COLO668 (cell line): ENCODE measurements around the gene ZNF680.
"Not testable (repeated sequence)": the region's sequence is repeated elsewhere in the genome, so short reads cannot be mapped to it uniquely, and the experiment has no call there.

Experiments used
- DNase-seq: peaks from one replicate; lab custom pipeline; 2025; ENCODE audit not compliant: unreplicated experiment; lab: John Stamatoyannopoulos, UW

The ZNF680 gene

DNA sequence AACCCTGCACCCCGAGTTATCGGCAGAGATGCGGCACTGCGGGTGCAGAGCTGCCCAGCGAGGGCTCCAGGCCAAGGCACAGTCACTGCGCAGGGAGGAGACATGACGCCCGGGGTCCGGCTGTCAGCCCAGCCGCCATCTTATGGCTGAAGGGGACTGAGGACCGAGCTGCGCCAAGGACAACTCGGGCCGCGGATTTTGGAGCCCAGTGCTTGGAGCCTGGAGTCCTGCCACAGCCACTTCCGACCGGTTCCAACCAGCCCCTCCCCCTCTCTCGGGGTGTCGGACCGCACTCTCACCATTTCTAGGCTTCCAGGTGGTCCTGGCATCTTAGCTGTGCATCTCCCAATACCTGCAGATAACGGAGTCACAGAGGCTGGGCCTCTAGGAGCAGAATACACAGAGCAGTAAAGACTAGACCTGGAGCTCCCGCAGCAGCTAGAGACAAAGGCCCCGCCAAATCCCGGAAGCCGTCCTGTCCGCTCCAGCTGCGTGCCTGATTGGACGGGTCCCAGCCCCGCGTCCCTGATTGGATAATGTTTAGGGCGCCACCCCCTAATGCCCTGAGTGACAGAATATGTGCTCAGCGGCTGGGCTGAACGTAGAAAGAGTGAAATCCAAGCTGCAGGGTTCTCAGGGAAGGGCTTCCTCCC is at the start of gene ZNF680:
ZNF680 (minus strand) TSS at position 446 of the 653 bp plus-strand sequence; CDS start at position 329, 117 bp downstream.
- peak; percentile 93 for DNase-seq

DNA sequence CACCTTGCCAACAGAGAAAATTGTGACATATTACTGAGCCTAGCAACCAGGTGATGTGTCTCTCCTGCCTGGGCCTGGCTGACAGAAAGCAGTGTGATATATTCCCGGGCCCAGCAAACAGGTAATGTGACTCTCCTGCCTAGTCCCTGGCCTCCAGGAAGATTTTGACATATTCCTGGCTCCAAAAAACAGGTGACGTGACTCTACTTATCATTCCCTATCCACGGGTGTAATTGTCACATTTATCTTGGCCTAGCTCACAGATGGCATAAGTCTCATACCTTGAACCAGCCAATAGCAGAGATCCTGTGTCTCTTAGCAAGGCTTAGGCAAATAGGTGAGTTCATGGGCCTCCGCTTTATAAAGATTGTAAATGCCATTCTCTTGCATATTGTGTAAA is 49.6 kb upstream of the ZNF680 start:
- DNase-seq, result no peak

GRCh38 chr7:64611717-64612116 is 48.8 kb upstream of the ZNF680 start:
- no peak for DNase-seq

DNA sequence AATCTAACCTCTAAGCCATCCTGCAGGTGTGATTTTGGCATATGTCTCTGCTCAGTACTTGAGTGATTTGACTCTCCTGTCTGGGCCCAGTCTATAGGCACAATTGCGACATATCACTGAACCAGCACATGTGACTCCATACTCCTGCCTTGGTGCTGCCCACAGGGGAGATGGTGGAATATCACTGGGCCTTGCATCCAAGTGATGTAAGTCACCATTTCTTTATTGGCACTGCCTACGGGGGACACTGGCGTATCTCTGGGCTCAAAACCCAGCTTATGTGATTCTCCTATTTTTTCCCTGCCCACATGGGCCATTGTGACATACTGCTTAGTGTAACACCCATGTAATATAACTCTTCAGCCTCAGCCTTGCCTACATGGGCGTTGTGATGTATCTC is 48.1 kb upstream of the ZNF680 start:
- DNase-seq, result no peak

DNA sequence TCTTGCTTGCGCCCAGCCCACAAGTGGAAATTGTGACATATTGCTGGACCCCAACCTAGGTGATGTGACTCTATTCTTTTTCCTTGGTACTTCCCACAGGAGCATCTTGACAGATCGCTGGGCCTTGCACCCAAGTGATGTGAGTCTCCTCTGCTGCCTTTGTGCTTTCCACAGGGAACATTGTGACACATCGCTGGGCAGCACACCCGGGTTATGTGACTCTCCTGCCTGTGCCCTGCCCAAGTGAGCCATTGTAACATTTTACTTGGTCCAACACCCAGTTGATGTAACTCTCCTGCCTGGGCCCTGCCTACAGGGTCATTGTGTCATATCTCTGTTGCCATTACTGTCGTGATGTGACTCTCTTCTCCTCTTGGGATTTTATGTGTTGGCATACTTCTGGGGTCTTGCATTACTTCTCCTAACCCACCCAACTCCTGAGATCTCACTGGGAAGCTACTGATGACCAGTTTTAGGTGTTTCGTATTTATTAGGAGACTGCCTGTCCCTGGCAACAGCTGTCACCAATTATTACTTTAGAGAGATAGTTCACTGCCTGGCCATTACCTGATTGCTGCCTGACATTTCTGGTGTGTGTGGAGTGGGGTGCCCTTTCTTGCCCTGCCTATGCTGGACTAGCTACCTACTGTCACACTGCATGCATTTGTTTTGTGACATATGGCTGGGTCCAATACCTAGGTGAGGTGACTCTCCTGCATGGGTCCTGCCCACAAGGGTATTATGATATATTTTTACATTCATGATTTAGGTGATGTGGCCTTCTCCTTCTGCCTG is 45.4 kb upstream of the ZNF680 start:
- no peak for DNase-seq

GRCh38 chr7:64606385-64606784 is 43.5 kb upstream of the ZNF680 start:
- DNase-seq, result no peak

GRCh38 chr7:64603271-64603670 is 40.4 kb upstream of the ZNF680 start:
- DNase-seq, result no peak

GRCh38 chr7:64602518-64602917 is 39.6 kb upstream of the ZNF680 start:
- no peak for DNase-seq

DNA sequence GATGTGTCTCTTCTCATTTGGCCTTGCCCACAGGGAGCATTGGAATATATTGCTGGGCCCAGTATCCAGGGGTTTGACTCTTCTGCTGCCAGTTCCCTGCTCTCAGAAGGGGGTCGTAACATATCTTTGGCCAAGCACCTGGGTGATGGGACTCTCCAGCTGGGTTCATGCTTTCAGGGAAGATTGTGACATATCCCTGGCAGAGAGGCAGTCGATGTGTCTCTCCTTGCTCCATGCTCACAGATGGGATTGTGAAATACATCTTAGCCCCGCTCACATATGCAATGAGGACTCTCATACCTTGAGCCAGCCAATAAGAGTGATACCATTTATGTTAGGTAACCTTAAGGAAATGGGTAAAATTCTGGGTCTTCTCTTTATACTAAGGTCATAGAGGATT is 39.2 kb upstream of the ZNF680 start:
- no peak for DNase-seq

DNA sequence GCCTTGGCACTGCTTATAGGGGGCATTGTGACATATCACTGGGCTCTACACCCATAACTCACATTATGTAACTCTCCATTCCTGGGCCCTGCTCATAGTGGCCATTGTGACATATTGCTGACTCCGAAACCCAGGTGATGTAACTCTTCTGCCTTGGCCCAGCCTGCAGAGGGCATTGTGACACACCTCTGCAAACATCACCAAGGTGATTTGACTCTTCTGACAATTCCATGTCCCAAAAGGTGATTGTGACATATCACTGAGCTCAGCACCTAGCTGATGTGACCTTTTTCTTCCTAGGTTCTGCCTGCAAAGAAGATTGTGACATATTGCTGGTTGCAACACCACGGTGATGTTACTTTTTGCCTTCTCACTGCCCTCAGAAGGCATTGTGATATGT is 36.5 kb upstream of the ZNF680 start:
- no peak for DNase-seq

DNA sequence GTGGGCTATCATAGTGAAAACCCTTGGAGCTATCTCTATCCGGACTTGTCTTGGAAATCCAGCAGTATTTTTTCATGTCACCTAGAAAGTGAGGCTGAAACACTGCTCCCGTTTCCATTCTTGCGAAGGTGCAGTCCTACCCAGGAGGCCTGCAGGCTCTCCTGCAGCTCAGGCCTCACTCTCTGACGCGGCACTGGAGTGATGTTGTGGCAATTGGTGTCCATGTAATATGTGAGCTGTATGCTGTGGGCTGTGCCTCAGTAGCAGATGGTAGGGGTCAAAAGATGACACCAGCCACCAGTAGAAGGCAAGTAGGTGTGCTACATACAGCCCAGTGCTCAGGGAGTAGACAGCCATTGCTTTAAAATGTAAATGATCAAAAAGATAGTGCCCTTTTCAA is 28.1 kb upstream of the ZNF680 start:
- DNase-seq, result no peak

GRCh38 chr7:64581926-64582894 is 19.3 kb upstream of the ZNF680 start:
- no peak for DNase-seq

DNA sequence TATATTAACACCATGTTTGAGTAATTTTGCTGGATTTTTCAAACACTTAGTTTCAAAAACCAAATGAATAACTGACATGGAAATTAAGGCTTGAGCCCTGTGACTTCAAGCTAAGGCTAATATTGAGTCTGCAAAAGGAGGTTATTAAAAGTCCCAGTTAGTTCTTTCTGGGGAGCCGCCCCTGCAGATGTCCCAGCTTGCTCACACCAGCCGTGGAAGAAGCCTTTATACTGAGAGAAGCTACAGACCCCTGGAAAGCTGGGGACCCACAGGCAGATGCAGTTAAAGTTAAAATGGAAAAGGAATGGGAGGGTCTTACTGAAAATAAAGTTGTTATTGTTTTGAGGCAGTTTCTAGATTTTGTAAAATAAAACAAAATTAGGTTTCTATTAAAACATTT is 18.5 kb upstream of the ZNF680 start:
- no peak for DNase-seq

DNA sequence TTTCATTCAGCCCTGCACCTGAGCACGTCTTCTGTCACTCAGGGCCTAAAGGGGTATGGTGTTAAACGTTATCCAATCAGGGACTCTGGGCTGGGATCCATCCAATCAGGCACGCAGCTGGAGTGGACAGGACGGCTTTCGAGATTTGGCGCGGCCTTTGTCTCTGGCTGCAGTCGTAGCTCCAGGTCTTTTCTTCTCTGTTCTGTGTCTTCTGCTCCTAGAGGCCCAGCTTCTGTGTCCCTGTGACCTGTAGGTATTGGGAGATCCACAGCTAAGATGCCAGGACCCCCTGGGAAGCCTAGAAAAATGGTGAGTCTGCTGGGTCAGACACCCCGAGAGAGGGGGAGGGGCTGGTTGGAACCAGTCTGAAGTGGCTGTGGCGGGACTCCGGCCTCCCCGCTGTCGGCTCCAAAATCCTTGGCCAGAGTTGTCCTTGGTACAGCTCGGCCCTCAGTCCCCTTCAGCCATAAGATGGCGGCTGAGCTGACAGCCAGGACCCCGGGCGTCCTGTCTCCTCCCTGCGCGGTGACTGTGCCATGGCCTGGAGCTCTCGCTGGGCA is 11.7 kb upstream of the ZNF680 start:
- DNase-seq, result no peak

GRCh38 chr7:64570284-64570605 is 7.4 kb upstream of the ZNF680 start:
- not testable (repeated sequence) for DNase-seq

DNA sequence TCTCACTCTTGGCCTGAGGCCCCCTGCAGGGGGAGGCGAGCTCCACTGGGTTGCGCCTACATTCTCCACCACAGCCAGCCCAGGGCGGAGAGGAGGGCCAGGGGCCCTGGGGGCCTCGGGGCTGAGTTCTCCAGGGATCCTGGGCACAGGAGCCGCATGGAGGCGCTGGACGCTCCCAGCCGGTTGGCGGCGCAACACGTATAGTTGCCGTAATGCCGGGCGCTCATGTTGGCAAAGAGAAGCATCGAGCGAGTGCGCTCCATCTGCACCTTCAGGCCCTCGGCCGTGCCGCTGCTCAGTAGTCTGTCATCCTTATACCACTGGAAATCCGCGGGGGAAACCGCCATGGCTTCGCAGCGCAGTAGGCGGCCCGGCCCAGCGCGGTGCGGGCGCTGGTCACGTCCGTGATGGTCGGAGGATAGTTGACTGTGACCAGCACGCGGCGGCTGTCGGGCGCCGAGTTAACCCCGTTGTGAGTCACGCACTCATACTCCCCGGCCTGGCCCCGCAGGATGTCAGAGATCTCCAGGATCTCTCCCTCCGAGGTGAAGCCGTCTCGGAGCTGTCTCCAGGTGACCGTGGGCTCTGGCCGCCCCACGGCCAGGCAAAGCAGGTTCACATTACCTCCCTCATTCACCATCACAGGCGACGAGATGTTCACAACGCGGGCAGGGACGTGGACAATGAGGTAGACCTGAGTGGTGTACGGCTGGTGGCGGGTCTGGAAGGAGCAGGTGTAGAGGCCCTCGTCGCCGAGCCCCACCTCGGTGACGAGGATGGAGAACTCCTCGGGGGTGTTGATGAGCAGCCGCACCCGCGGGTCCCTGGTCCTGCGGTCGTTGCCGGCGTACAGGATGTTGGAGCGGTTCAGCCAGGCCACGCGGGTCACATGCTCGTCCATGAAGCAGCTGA is 6.8 kb upstream of the ZNF680 start:
- peak; percentile 71 for DNase-seq

DNA sequence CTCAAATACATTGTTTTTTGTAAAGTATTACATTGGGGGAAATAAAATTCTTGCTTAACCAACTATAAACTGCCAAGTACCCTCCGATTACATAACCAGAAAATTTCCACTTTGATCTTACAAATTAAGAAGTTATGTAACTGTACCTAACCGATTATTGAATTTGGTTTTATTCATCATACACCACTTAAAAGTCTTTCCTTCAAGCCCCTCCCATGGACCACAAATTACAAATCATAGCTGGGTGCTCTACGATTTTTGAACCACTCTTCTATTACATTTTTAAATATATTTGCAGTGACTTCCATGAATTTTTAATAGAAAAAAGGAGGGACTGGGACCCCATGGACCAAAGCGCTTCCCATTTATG is 630 bp downstream of the ZNF680 start:
- DNase-seq, result no peak

GRCh38 chr7:64559206-64559605 is 3.7 kb downstream of the ZNF680 start:
- peak; percentile 26 for DNase-seq

GRCh38 chr7:64558781-64559180 is 4.1 kb downstream of the ZNF680 start:
- no peak for DNase-seq

DNA sequence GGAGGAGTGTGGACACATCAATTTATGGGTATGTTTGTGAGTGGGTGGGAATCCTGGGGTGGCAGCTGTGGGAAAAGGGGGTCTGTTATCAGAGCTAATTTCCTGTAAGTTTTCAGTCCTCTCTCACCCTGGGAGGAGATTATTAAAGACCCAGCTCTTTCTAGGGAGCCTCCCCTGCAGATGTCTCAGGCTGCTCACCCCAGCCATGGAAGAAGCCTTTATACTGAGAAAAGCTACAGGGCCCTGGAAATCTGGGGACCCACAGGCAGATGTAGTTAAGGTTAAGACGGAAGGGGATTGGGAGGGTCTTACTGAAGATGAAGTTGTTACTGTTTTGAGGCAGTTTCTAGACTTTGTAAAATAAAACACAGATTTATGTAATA is 4.6 kb downstream of the ZNF680 start:
- no peak for DNase-seq
